Endothelial cell of umbilical vein (primary cell): ENCODE data around the gene TMEM38A.

ENCODE experiments used
- CTCF ChIP-seq, 2 donors: IDR thresholded peaks; 1 replicate in 1 of 2; 2 replicates in 1 of 2; pipeline ENCODE4 v1.5.1; 2011; ENCODE audit warnings: low read length in 2 of 2, mild to moderate bottlenecking in 2 of 2, moderate library complexity in 2 of 2, control low read depth in 1 of 2, inconsistent platforms in 1 of 2, low read depth in 1 of 2; ENCODE audit not compliant: insufficient read depth in 1 of 2; ENCODE audit errors: extremely low read depth in 1 of 2
- EZH2 ChIP-seq: IDR thresholded peaks from 2 replicates; pipeline ENCODE4 v1.6.1; 2012; ENCODE audit warnings: borderline replicate concordance, low read depth, mild to moderate bottlenecking, moderate library complexity, low read length, inconsistent platforms; ENCODE audit not compliant: severe bottlenecking
- FOS ChIP-seq: IDR thresholded peaks from 2 replicates; pipeline ENCODE4 v1.6.1; 2011; ENCODE audit warnings: mild to moderate bottlenecking, low read length, moderate library complexity, borderline replicate concordance; ENCODE audit not compliant: insufficient read depth
- GATA2 ChIP-seq: IDR thresholded peaks from 2 replicates; pipeline ENCODE4 v1.7.0; 2011; ENCODE audit warnings: low read depth, mild to moderate bottlenecking, moderate library complexity, mixed read lengths, low read length; ENCODE audit not compliant: insufficient read length, insufficient read depth
- JUN ChIP-seq: IDR thresholded peaks from 2 replicates; pipeline ENCODE4 v1.6.1; 2011; ENCODE audit warnings: borderline replicate concordance, low read depth; ENCODE audit not compliant: insufficient read length, insufficient read depth
- MAX ChIP-seq: IDR thresholded peaks from 2 replicates; pipeline ENCODE4 v1.6.1; 2011; ENCODE audit not compliant: insufficient read depth, insufficient read length
- MYC ChIP-seq: IDR thresholded peaks from one replicate; pipeline ENCODE4 v1.6.1; 2011; ENCODE audit warnings: mild to moderate bottlenecking, low read depth, low read length
- POLR2A ChIP-seq: IDR thresholded peaks from 2 replicates; pipeline ENCODE4 v1.6.1; 2012; ENCODE audit warnings: low read depth, mild to moderate bottlenecking, control low read depth, low read length
- POLR2AphosphoS5 ChIP-seq: IDR thresholded peaks from 2 replicates; pipeline ENCODE4 v1.6.1; 2012; ENCODE audit warnings: low read depth, mild to moderate bottlenecking, control low read depth, low read length, moderate library complexity; ENCODE audit not compliant: insufficient read depth

- TF ChIP-seq CTCF (IDR thresholded peaks at IDR 0.05; ENCODE audit: extremely low read depth in 1 of 2, insufficient read depth in 1 of 2, low read depth in 1 of 2, low read length in 2 of 2) (no peak), POLR2A (no peak), POLR2AphosphoS5 (no peak), MYC (no peak), FOS (no peak), JUN (no peak), GATA2 (no peak), EZH2 (no peak), MAX (no peak)
Observed at GRCh38 chr19:16614941-16615340, 46.0 kb upstream of the TMEM38A start.
